ENCODE measurements around the gene TXLNB.

GRCh38 chr6:139231206-139231605 lies 60.6 kb downstream of the TXLNB start:
- TF ChIP-seq, protein P1, sequence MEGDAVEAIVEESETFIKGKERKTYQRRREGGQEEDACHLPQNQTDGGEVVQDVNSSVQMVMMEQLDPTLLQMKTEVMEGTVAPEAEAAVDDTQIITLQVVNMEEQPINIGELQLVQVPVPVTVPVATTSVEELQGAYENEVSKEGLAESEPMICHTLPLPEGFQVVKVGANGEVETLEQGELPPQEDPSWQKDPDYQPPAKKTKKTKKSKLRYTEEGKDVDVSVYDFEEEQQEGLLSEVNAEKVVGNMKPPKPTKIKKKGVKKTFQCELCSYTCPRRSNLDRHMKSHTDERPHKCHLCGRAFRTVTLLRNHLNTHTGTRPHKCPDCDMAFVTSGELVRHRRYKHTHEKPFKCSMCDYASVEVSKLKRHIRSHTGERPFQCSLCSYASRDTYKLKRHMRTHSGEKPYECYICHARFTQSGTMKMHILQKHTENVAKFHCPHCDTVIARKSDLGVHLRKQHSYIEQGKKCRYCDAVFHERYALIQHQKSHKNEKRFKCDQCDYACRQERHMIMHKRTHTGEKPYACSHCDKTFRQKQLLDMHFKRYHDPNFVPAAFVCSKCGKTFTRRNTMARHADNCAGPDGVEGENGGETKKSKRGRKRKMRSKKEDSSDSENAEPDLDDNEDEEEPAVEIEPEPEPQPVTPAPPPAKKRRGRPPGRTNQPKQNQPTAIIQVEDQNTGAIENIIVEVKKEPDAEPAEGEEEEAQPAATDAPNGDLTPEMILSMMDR (conservative IDR thresholded peaks at IDR 0.05; ENCODE audit: low read length) = no peak
- no peak for TF ChIP-seq EZH2phosphoT487 (IDR thresholded peaks at IDR 0.05; ENCODE audit: borderline replicate concordance, low read depth, low read length)

All from OCI-LY7 (cell line).